HepG2 (cell line): ENCODE measurements around the gene RNLS. TPM values are rescaled to one million over a fixed set of nuclear protein-coding genes. Genes with fewer than 3 reads are reported as not detected.

Experiments
- ATAC-seq: fragments of 200-7000 bp; cut with Tn5 transposase; 3 replicates; pipeline ENCODE4 v1.9.1; 2020; ENCODE audit warnings: mild to moderate bottlenecking, moderate library complexity
- BruUV-seq: library from RNA; stranded (reverse); fragments of 400-500 nt; replicated peaks from 2 replicates; lab custom pipeline; 2021; lab: Mats Ljungman, UMichigan
- CTCF ChIA-PET: fragments of 300-600 bp; formaldehyde crosslinking; extraction: SDS; loops from one replicate; lab custom pipeline; 2021; ENCODE audit warnings: low total read pairs, inconsistent platforms, low intra/inter-chr PET ratio; lab: Yijun Ruan, JAX
- POLR2A ChIA-PET: fragments of 350-600 bp; sonication (Branson Sonifier 250); formaldehyde crosslinking; loops from one replicate; lab custom pipeline; 2020; ENCODE audit warnings: antibody characterized with exemption, inconsistent platforms; lab: Yijun Ruan, JAX
- DNase-seq: peaks from one replicate; pipeline ENCODE4 v3.0.0-alpha.2; 2015; ENCODE audit warnings: low spot score
- FAIRE-seq: peaks from 3 replicates; lab custom pipeline; 2011; peaks lifted over from hg19 to GRCh38; lab: Jason Lieb, UNC
- H2AFZ ChIP-seq: one replicate; pipeline ENCODE4 v1.6.1; 2011; ENCODE audit warnings: low read length, inconsistent platforms
- H3K27ac ChIP-seq: fragments of 300-600 bp; 3 replicates; pipeline ENCODE4 v1.8.0; 2011; ENCODE audit warnings: mixed run types, mild to moderate bottlenecking, mixed read lengths, low read length, inconsistent platforms; ENCODE audit not compliant: insufficient read depth; ENCODE audit errors: extremely low read length
- H3K27me3 ChIP-seq, 2 experiments: fragments of 200-600 bp in 1 of 2; 2 replicates in 1 of 2; 3 replicates in 1 of 2; pipeline versions ENCODE4 v1.6.0 to v1.8.0; 2011; ENCODE audit warnings: low read length in 2 of 2, mild to moderate bottlenecking in 2 of 2, moderate library complexity in 2 of 2, inconsistent platforms in 1 of 2; ENCODE audit not compliant: insufficient read depth in 2 of 2, control insufficient read depth in 1 of 2
- H3K36me3 ChIP-seq, 2 experiments: fragments of 200-600 bp in 1 of 2; replicated peaks in 1 of 2; 2 replicates in 1 of 2; 3 replicates in 1 of 2; pipeline versions ENCODE4 v1.5.1 to v1.8.0; 2011; ENCODE audit warnings: low read length in 2 of 2, inconsistent platforms in 1 of 2; ENCODE audit not compliant: insufficient read depth in 2 of 2, control insufficient read depth in 1 of 2
- H3K4me1 ChIP-seq: 2 replicates; pipeline ENCODE4 v1.5.1; 2012; ENCODE audit warnings: low read length, inconsistent platforms; ENCODE audit not compliant: insufficient read depth
- H3K4me2 ChIP-seq: 2 replicates; pipeline ENCODE4 v1.6.0; 2011; ENCODE audit warnings: low read depth, low read length, inconsistent platforms
- H3K4me3 ChIP-seq, 3 experiments: fragments of 200-600 bp in 1 of 3; sonication (generic), shearing (Covaris generic) in 1 of 3; replicated peaks in 1 of 3; 2 replicates each; pipeline ENCODE4 v1.5.1; 2011 to 2016; ENCODE audit warnings: low read length in 3 of 3, inconsistent platforms in 2 of 3, low read depth in 2 of 3, mild to moderate bottlenecking in 2 of 3, control low read depth in 1 of 3, mixed read lengths in 1 of 3; ENCODE audit not compliant: insufficient read depth in 1 of 3
- H3K79me2 ChIP-seq: one replicate; pipeline ENCODE4 v1.6.1; 2011; ENCODE audit warnings: low read length, inconsistent platforms; ENCODE audit not compliant: insufficient read depth
- H3K9ac ChIP-seq: 2 replicates; pipeline ENCODE4 v1.6.0; 2011; ENCODE audit warnings: mild to moderate bottlenecking, low read depth, low read length, inconsistent platforms; ENCODE audit not compliant: insufficient read depth
- H3K9me3 ChIP-seq: 2 replicates; pipeline ENCODE4 v1.5.1; 2012; ENCODE audit warnings: mild to moderate bottlenecking, low read length
- H4K20me1 ChIP-seq: 2 replicates; pipeline ENCODE4 v1.6.0; 2011; ENCODE audit warnings: inconsistent platforms, mild to moderate bottlenecking, low read length, moderate library complexity; ENCODE audit not compliant: insufficient read depth
- BRCA1 ChIP-seq: sonication (generic); formaldehyde crosslinking; IDR thresholded peaks from 2 replicates; pipeline ENCODE4 v1.4.0; 2020; ENCODE audit warnings: missing genetic modification reagents
- CHCHD3 ChIP-seq: sonication (generic); formaldehyde crosslinking; IDR thresholded peaks from 2 replicates; pipeline ENCODE4 v1.8.0; 2022; ENCODE audit warnings: mild to moderate bottlenecking, missing genetic modification reagents, moderate library complexity
- FLYWCH1 ChIP-seq: sonication (generic); formaldehyde crosslinking; IDR thresholded peaks from 2 replicates; pipeline ENCODE4 v1.8.1; 2023; ENCODE audit warnings: mild to moderate bottlenecking, missing genetic modification reagents
- FOXO4 ChIP-seq: sonication (generic); formaldehyde crosslinking; conservative IDR thresholded peaks from 2 replicates; pipeline ENCODE4 v1.8.1; 2023; ENCODE audit warnings: missing genetic modification reagents
- HDAC6 ChIP-seq: fragments of 200-600 bp; sonication (generic); IDR thresholded peaks from 2 replicates; pipeline ENCODE4 v1.7.0; 2017; ENCODE audit warnings: mild to moderate bottlenecking, antibody characterized with exemption, low read length, low read depth
- MLX ChIP-seq: IDR thresholded peaks from 2 replicates; pipeline ENCODE4 v1.6.1; 2016
- TEF ChIP-seq: sonication (generic); formaldehyde crosslinking; IDR thresholded peaks from 2 replicates; pipeline ENCODE4 v1.5.0; 2020; ENCODE audit warnings: missing genetic modification reagents
- ZFP91 ChIP-seq: sonication (generic); formaldehyde crosslinking; IDR thresholded peaks from 2 replicates; pipeline ENCODE4 v1.9.0; 2022; ENCODE audit warnings: missing genetic modification reagents, mild to moderate bottlenecking, borderline replicate concordance
- ZNF124 ChIP-seq: sonication (generic); formaldehyde crosslinking; IDR thresholded peaks from 2 replicates; pipeline ENCODE4 v1.4.0; 2020; ENCODE audit warnings: missing genetic modification reagents
- ZNF484 ChIP-seq: sonication (generic); formaldehyde crosslinking; IDR thresholded peaks from 2 replicates; pipeline ENCODE4 v1.5.1; 2020; ENCODE audit warnings: mild to moderate bottlenecking, low read depth, missing genetic modification reagents, borderline replicate concordance
- ZNF772 ChIP-seq: sonication (generic); formaldehyde crosslinking; IDR thresholded peaks from 2 replicates; pipeline ENCODE4 v1.5.0; 2020; ENCODE audit warnings: mild to moderate bottlenecking, missing genetic modification reagents
- WGBS: methylation state at CpG from one replicate; pipeline ENCODE4 v1.1.6; 2017; ENCODE audit warnings: low lambda C conversion rate; 5-methylcytosine and 5-hydroxymethylcytosine counted together
- in situ Hi-C: cut with HindIII; loops from 2 replicates; pipeline ENCODE4 v1.10.0; 2017; ENCODE audit warnings: low pct_unique_long_range_greater_than_20kb; ENCODE audit not compliant: extremely low pct_ligation_motif_present
- intact Hi-C: fragments of 100-400 bp; cut with micrococcal nuclease; formaldehyde crosslinking; loops from one replicate; pipeline ENCODE4 v1.10.0; 2022; ENCODE audit not compliant: unreplicated experiment
- polyA plus RNA-seq, 8 experiments: library from polyadenylated mRNA; depleted of rRNA in 3 of 8; stranded (reverse) in 7 of 8; unstranded in 1 of 8; fragments of >200 nt; fragmentation: Illumina TruSeq in 4 of 8; extraction: Trizol in 4 of 8; gene quantifications; 2 replicates each; pipeline versions ENCODE4 v1.2.1 to v1.2.3, GENCODE V29; 2011 to 2016; ENCODE audit warnings: low read depth in 4 of 8, missing spikeins in 1 of 8, mixed read lengths in 1 of 8; ENCODE audit not compliant: insufficient read depth in 1 of 8
- total RNA-seq, 5 experiments: library from RNA; depleted of rRNA; stranded (reverse); fragments of >200 nt; fragmentation: Illumina TruSeq; extraction: Trizol; gene quantifications; 2 replicates each; pipeline ENCODE4 v1.2.3, GENCODE V29; 2016; ENCODE audit warnings: low read depth in 1 of 5

Gene RNLS
- total and polyA plus RNA-seq, 2 of the 13 experiments (the other 11 are each of a cell fraction or from before 2014, with no cell fraction given) = not detected

GRCh38 chr10:88423732-88424131, 159.4 kb downstream of the RNLS start (continued):
- no peak for TF ChIP-seq ZNF124 (CRISPR knock-in tag)
- no peak for TF ChIP-seq FLYWCH1
- TF ChIP-seq ZFP91 (CRISPR knock-in tag) = no peak
- no peak for TF ChIP-seq ZNF772
- TF ChIP-seq TEF (CRISPR knock-in tag) = no peak
- TF ChIP-seq MLX = no peak
- no peak for TF ChIP-seq ZNF484 (CRISPR knock-in tag)
- TF ChIP-seq BRCA1 (CRISPR knock-in tag) = no peak
- no peak for TF ChIP-seq CHCHD3
- no peak for TF ChIP-seq FOXO4 (CRISPR knock-in tag)

GRCh38 chr10:88421590-88421989, 161.5 kb downstream of the RNLS start:
- Histone ChIP-seq H2AFZ (no peak overlapping the region), H4K20me1 (no peaks in the 10 kb centered on the region), H3K27me3 (no peaks in the 10 kb centered on the region), H3K79me2 (no peaks in the 10 kb centered on the region), H3K4me3 (no peak overlapping the region), H3K9ac (no peak overlapping the region), H3K27ac (no peak overlapping the region), H3K36me3 (no peaks in the 10 kb centered on the region), H3K4me2 (no peak overlapping the region), H3K4me1 (no peaks in the 10 kb centered on the region), H3K9me3 (no peaks in the 10 kb centered on the region)
- 47% methylated on average over 4 of the region's 4 CpGs for WGBS
- no peak for DNase-seq
- intact Hi-C loops (no loop called here), in situ Hi-C loops (no loop called here)
- ATAC-seq = no peak
- CTCF ChIA-PET = no interaction called here
- POLR2A ChIA-PET = no interaction called here
- no peak for TF ChIP-seq HDAC6
- no peak for FAIRE-seq
- no TSS peak for BruUV-seq
